HUES48 (cell line): ENCODE measurements around the gene ADGRG1.

Experiments used
- H3K27ac ChIP-seq: one replicate; pipeline ENCODE4 v1.7.0; 2013; ENCODE audit warnings: low read depth, low read length, inconsistent platforms
- H3K27me3 ChIP-seq: 2 replicates; pipeline ENCODE4 v1.6.1; 2013; ENCODE audit warnings: mild to moderate bottlenecking, low read length; ENCODE audit not compliant: control insufficient read depth, insufficient read depth
- H3K36me3 ChIP-seq: 2 replicates; pipeline ENCODE4 v1.6.1; 2013; ENCODE audit warnings: low read length; ENCODE audit not compliant: control insufficient read depth, insufficient read depth
- H3K4me1 ChIP-seq: 2 replicates; pipeline ENCODE4 v1.6.1; 2013; ENCODE audit warnings: mild to moderate bottlenecking, low read length; ENCODE audit not compliant: control insufficient read depth, insufficient read depth
- H3K4me3 ChIP-seq: 2 replicates; pipeline ENCODE4 v1.5.1; 2013; ENCODE audit warnings: mild to moderate bottlenecking, low read depth, low read length
- H3K9ac ChIP-seq: 2 replicates; pipeline ENCODE4 v1.6.1; 2013; ENCODE audit warnings: mild to moderate bottlenecking, low read depth, low read length, moderate library complexity
- H3K9me3 ChIP-seq: 2 replicates; pipeline ENCODE4 v1.6.1; 2013; ENCODE audit warnings: low read length; ENCODE audit not compliant: control insufficient read depth, insufficient read depth

The ADGRG1 gene

DNA sequence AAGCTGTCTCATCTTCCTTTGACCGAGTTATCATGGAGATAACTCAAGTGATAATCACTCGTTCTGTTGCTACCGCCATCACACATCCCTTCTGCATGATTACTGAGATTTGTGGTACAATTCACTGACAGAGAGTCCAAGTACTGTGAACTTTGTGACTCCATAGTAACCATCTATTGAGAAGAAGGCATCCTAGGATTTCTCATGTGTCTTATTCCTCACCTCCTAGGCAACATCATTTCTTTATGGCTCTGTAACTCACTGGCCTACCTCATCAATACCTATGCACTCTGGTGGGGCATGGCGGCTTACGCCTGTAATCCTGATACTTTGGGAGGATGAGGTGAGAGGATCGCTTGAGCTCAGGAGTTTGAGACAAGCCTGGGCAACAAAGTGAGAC, 85.6 kb downstream of the ADGRG1 start:
- H3K36me3 ChIP-seq = no peaks in the 10 kb centered on the region
- H3K4me3 ChIP-seq = no peak overlapping the region
- H3K4me1 ChIP-seq = no peaks in the 10 kb centered on the region
- no peak overlapping the region for H3K9ac ChIP-seq
- H3K9me3 ChIP-seq = no peaks in the 10 kb centered on the region
- H3K27me3 ChIP-seq = no peaks in the 10 kb centered on the region
- no peak overlapping the region for H3K27ac ChIP-seq
